Measurements from ENCODE around the gene GHDC. TPM values are rescaled to one million over a fixed set of nuclear protein-coding genes. Genes with fewer than 3 reads are reported as not detected.
"Not testable (repeated sequence)": the region's sequence is repeated elsewhere in the genome, so short reads cannot be mapped to it uniquely, and the experiment has no call there.

Gene GHDC
- total RNA-seq, 1 donor from 2014 or later = 7.1 TPM

- not testable (repeated sequence) for DNase-seq (ENCODE audit: missing footprints); ATAC-seq
- intact Hi-C loops (cut with DNase I) = loop anchor here (10.0 kb wide), 1 partner anchor 339 kb away; no protein-coding TSS in a partner anchor
These were observed 8.1 kb downstream of the GHDC start for GRCh38 chr17:42186191-42186590.

DNA sequence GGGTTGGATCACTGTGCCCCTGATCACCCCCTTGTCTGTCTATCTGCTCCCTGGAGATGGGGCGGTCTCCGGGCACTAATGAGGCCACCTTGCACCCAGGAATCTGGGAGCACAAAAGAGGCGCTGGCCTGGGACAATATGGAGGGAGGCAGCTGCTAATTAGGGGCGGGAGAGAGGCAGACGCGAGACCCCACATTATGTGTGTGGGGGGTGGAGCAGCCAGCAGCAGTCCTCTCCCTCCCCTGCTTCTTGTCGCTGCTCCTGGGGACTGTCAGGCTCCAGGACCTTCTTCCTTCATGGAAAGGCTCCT, 8.7 kb downstream of the GHDC start:
- intact Hi-C loops (cut with DNase I) = loop anchor here (10.0 kb wide), 1 partner anchor 339 kb away; no protein-coding TSS in a partner anchor
- no peak for ATAC-seq
- DNase-seq (ENCODE audit: missing footprints) = no peak

DNA sequence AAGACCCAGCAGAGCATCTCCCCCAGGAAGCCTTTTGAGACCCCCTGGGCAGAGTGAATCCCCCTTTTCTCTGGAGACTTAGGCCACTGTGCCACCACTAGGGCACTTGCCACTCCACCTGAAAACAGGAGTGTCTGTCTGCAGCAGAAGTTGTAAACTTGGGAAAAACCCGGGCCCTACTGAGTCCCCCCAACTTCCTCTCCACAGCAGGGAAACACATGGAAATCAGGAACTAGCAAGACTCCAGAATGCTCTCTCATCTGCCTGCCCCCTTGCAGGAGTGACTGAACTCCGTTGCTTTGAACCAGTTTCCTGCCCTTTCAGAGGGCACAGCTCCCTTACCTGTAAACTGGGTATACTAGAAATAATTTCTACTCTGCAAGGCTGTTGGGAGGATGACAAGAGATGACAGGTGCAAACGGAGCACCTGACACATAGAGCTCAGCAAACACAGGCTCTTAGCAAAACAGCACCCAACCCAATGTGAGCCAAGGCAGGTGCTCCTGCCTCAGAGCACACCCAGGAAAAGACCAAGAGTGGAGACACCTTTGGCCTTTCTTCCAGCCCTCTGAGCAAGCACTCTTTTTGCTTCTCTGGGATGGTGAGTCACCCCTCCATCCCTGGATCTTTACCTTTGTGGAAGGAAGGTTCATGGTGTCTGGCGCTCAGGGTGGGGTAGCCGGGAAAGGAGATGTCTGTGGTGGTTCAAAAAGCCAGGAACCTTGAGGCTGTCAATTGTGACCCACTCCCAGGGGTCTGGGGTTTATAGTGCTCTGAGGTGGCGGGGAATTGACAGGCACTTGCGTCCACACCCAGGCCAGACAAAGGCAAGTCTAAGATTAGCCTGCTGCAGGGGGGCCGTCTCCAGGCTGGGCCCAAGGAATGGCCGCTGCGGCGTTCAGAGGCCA, 9.3 kb downstream of the GHDC start, which contains the start of gene HCRT:
Gene HCRT, minus strand, starts transcription at position 740 of the 908 bp plus-strand sequence. Its CDS starts 87 bp downstream, at position 653.
- intact Hi-C loops (cut with DNase I) = loop anchor here (10.0 kb wide), 1 partner anchor 340 kb away; no protein-coding TSS in a partner anchor
- DNase-seq (ENCODE audit: missing footprints) = no peak
- ATAC-seq = no peak

GRCh38 chr17:42183741-42184711, 10.3 kb downstream of the GHDC start:
- intact Hi-C loops (cut with DNase I) = loop anchor here (10.0 kb wide), 1 partner anchor 341 kb away; no protein-coding TSS in a partner anchor
- ATAC-seq = peak; percentile 87
- peak; percentile 87 for DNase-seq (ENCODE audit: missing footprints)

DNA sequence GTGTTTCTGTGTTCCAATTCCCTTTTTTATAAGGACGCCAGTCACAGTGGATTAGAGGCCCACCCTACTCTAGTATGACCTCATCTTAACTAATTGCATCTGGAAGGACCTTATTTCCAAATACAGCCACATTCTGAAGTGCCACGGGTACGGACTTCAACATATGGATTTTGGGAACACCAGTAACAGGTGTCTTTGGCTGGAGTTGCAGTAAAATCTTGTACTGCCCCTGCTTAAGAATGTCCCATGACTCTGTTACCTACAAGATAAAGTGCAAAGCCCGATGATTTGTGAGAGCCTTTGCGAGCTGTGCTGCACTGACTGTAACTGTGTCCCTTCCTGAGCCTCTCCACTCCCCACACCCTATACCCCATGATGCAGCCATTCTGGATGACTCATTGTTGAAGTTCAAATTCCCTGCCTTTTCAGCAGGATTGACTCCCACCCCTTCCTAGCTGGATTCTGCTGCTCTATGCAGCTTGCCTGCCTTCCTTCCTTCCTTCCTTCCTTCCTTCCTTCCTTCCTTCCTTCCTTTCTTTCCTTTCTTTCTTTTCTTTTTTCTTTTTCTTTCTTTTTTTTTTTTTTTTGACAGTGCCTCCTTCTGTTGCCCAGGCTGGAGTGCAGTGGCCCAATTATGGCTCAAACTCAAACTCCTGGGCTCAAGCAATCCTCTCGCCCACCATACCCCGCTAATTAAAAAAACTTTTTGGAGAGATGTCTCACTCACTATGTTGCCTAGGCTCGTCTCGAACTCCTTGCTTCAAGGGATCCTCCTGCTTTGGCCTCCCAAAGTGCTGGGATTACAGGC, 11.2 kb downstream of the GHDC start:
- intact Hi-C loops (cut with DNase I) = loop anchor here (10.0 kb wide), 1 partner anchor 342 kb away; no protein-coding TSS in a partner anchor
- ATAC-seq (no peak), DNase-seq (ENCODE audit: missing footprints) (no peak)

DNA sequence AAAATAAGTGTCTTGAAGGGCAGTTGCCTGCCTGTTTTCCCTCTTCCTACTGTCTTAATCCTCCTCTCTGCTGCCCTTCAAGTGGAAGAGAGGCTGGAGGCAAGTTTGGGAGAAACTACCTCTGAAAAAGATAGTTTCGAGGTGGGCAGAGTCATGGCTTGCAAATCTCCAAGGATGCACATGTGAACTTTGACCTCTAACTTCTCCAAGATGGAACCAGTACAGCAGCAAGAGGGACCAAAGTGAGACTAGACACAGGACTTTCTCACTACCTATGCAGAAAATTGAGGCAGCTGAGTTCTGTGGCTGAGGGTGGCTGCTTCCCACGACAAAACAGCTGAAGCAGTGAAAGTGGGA, 12.5 kb downstream of the GHDC start:
- intact Hi-C loops (cut with DNase I) = loop anchor here (2.0 to 10.0 kb wide), 2 partner anchors 63 to 343 kb away; no protein-coding TSS in a partner anchor
- no peak for ATAC-seq

GRCh38 chr17:42180922-42181850, 13.1 kb downstream of the GHDC start, which contains the start of gene KCNH4:
Gene KCNH4 (minus strand): TSS chr17:42181142. CDS start chr17:42180945, 197 bp downstream.
- intact Hi-C loops (cut with DNase I) = loop anchor here (2.0 to 10.0 kb wide), 2 partner anchors 62 to 344 kb away; no protein-coding TSS in a partner anchor
- ATAC-seq = peak; percentile 53
- peak; percentile 93 for DNase-seq (ENCODE audit: missing footprints)

More for the DNA sequence above, 12.5 kb downstream of the GHDC start:
- no peak for DNase-seq (ENCODE audit: missing footprints)

DNA sequence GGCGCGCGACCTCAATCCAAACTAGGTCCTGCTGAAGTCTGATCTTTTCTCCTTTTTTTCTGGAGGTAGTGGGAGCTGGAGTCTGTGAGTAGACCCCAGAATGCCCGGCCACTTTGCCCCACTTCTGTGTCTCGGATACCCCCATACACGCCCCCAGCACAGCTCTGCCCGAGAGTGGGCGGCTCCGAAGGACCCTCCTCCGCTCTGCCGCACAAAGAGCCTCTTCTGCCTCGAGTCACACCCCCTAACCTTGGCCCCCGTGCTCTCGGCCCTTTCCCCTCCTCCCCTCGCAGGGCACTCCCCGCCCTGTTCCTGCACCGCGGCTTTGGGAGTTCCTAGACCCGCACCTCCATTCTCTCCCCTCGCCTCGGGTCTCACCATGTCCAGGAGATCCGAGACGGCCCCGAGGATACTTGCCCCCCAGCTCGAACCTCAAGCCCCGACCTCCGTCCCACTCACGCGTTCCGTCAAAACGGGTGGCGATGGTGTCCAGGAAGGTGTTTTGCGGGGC, 13.8 kb downstream of the GHDC start:
- intact Hi-C loops (cut with DNase I) = loop anchor here (2.0 to 10.0 kb wide), 2 partner anchors 62 to 344 kb away; no protein-coding TSS in a partner anchor
- no peak for ATAC-seq
- DNase-seq (ENCODE audit: missing footprints) = no peak

DNA sequence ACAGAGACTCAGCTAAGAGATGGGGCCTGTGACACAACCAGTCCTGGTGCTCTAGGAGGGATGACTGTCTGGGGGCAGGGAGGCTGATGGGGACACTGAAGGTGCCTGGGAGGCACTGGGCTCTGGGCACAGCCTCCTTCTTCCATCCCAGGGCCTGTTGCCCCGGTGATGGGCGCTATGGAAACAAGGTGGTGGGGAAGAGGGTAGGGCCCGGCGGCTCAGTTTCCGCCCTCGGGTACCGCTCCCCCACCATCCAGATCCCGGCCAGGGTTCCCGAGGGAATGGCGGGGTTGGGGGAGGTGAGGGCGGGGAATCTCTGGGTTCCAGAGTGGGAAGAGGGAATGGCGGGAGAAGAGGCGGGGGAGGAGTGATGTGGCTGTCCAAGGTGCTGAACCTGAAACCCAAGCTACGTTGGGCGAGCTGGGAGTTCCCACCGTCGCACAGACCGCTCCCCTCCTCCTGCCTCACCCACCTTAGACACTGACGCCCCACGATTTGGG, 14.3 kb downstream of the GHDC start:
- no peak for ATAC-seq
- no peak for DNase-seq (ENCODE audit: missing footprints)
- intact Hi-C loops (cut with DNase I) = loop anchor here (2.0 to 10.0 kb wide), 2 partner anchors 61 to 345 kb away; no protein-coding TSS in a partner anchor

GRCh38 chr17:42179335-42179734, 15.0 kb downstream of the GHDC start:
- DNase-seq (ENCODE audit: missing footprints) (no peak), ATAC-seq (no peak)
- intact Hi-C loops (cut with DNase I) = no loop called here

DNA sequence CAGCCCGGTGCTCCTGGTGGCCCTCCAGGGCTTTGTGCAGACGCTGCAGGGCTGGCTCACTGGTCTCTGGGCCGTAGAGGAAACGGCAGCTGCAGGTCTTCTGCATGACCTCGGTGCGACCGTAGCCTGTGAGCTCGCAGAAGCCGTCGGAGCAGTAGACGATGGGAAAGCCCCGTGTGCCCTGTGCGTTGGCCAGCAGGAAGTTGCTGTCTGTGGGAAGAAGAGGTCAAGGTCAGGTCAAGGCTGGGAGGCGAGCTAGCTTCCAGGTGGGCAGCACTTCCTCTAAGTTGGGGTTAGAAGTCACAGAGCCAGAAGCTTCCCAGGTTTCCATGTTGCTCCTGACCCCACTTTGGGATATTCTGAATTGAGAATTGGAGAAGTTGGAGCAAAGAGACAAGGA, 15.5 kb downstream of the GHDC start:
- peak; percentile 39 for DNase-seq (ENCODE audit: missing footprints)
- no peak for ATAC-seq
- intact Hi-C loops (cut with DNase I) = no loop called here

DNA sequence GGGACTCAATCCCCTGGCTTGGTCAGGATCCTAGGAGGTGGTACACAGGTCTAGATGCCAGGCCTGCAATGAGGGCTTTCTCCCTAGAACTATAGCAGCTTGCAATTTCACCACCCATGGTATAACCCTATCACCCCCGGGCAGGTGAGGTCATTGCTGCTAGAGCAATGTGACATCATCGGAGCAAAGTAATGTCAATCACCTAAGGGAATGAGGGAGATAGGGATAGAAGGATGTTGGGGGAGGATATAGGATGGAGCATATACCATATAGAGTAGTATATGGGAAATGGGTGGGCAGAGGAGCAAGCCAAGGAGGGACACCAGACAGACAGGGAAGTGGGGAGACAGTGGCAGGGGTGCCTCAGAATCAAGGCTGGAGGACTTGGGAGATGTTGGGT, 16.6 kb downstream of the GHDC start:
- no peak for ATAC-seq
- no peak for DNase-seq (ENCODE audit: missing footprints)
- intact Hi-C loops (cut with DNase I) = no loop called here

DNA sequence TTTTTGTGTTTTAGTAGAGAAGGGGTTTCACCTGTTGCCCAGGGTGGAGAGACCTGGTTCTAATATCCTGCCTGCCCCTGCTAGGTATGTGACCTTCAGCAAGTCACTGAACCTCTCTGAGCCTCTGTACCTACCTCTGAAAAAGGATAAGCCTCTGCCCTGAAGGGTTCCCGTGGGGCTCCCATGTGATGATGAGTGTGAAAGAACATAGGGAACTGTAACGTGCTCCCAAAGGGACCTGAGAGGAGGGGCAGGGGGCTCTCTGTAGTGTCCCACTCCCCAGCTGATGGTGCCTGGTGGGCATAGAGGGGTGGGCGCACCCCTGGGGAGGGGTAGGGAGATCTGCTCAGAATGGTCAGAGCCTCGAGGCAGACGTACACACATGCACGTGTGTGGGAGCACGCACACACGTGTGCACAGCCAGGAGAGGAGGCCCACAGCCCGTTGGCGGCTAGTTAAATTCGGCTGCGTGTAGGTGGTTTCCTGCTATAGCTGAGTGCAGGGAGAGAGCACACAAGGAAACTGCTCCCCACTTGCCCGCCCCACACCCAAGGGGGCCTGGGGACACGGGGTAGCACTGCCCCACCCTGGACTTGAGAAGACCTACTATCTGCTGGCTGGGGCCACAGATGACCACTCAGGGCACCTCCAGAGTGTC, 20.0 kb downstream of the GHDC start:
- DNase-seq (ENCODE audit: missing footprints) (no peak), ATAC-seq (no peak)
- intact Hi-C loops (cut with DNase I) = no loop called here

GRCh38 chr17:42171831-42172230, 22.5 kb downstream of the GHDC start:
- DNase-seq (ENCODE audit: missing footprints) = no peak

DNA sequence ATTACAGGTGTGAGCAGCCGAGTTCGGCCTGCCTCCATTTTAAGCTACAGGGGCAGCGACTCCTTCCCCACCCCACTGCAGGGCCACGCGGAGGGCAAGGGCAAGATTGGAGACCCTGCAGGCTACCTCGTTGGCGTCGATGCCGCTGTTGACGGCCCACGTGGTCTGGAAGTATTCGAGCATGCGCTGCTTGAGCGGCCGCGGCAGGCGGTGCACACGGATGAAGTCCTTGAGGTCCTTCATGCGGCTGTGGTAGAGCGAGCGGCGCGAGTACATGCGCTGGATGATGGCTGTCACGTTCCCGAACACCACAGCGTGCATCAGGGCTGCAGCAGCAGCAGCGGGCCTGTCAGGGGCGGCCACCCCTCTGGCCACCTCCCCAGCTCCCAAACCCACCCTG, 24.9 kb downstream of the GHDC start:
- intact Hi-C loops (cut with DNase I) = no loop called here
- ATAC-seq (no peak), DNase-seq (ENCODE audit: missing footprints) (no peak)

More at GRCh38 chr17:42171831-42172230, 22.5 kb downstream of the GHDC start:
- intact Hi-C loops (cut with DNase I) = no loop called here
- no peak for ATAC-seq

GRCh38 chr17:42167807-42168206, 26.5 kb downstream of the GHDC start:
- no peak for ATAC-seq
- intact Hi-C loops (cut with DNase I) = no loop called here
- DNase-seq (ENCODE audit: missing footprints) = no peak

All from Right ventricle myocardium inferior (tissue), 1 donor.